GM12873 (cell line): ENCODE data around the gene S100A11.

Experiments used
- TF ChIP-seq, protein P1 (sequence below): IDR thresholded peaks from 2 replicates; pipeline ENCODE4 v1.5.1; 2012; ENCODE audit warnings: low read depth, mild to moderate bottlenecking, moderate library complexity, low read length, control low read depth; ENCODE audit not compliant: insufficient read depth; ENCODE audit errors: missing control alignments

The S100A11 gene

GRCh38 chr1:152061952-152062351 lies 25.1 kb upstream of the S100A11 start:
- TF ChIP-seq, protein P1, sequence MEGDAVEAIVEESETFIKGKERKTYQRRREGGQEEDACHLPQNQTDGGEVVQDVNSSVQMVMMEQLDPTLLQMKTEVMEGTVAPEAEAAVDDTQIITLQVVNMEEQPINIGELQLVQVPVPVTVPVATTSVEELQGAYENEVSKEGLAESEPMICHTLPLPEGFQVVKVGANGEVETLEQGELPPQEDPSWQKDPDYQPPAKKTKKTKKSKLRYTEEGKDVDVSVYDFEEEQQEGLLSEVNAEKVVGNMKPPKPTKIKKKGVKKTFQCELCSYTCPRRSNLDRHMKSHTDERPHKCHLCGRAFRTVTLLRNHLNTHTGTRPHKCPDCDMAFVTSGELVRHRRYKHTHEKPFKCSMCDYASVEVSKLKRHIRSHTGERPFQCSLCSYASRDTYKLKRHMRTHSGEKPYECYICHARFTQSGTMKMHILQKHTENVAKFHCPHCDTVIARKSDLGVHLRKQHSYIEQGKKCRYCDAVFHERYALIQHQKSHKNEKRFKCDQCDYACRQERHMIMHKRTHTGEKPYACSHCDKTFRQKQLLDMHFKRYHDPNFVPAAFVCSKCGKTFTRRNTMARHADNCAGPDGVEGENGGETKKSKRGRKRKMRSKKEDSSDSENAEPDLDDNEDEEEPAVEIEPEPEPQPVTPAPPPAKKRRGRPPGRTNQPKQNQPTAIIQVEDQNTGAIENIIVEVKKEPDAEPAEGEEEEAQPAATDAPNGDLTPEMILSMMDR: no peak

GRCh38 chr1:152053375-152053774 lies 16.6 kb upstream of the S100A11 start:
- TF ChIP-seq, protein P1: no peak

GRCh38 chr1:152052606-152053005 lies 15.8 kb upstream of the S100A11 start:
- TF ChIP-seq, protein P1: peak; percentile 90

GRCh38 chr1:152050886-152051675 lies 14.3 kb upstream of the S100A11 start:
- TF ChIP-seq, protein P1: no peak

DNA sequence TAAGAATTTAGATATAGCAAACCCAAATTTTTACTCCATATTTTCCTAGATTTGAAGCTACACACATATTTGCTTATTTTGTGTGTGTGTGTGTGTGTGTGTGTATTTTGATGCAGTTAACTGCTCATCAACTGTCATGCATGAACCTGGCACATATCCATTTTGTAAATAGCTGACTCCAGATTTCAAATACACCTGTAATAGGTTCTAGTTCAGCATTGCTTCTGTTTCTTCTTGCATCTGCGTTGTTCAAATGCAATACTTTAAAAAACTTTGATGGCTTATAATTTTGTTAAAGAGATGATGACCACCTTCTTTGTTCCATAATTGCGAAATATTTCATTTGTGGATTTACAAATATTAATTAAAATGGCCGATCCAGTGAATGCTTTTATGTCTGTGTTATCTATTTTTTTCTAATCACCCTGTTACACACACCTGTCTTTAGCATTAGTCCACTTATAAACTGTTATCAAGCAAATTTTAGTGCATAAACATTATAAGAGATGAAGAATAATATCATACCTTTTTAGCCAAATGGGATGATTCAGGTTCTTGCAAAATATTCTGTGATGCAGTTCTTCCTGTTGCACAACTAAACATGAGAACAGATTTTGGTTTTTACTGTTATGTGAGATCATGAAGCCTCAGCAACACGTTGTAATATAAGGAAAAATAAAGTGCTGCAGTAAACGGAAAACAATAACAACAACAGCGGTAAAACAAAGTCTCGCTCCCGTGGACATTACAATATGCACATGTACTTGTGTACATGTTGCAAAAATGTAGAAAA lies 12.7 kb upstream of the S100A11 start:
- TF ChIP-seq, protein P1: no peak

DNA sequence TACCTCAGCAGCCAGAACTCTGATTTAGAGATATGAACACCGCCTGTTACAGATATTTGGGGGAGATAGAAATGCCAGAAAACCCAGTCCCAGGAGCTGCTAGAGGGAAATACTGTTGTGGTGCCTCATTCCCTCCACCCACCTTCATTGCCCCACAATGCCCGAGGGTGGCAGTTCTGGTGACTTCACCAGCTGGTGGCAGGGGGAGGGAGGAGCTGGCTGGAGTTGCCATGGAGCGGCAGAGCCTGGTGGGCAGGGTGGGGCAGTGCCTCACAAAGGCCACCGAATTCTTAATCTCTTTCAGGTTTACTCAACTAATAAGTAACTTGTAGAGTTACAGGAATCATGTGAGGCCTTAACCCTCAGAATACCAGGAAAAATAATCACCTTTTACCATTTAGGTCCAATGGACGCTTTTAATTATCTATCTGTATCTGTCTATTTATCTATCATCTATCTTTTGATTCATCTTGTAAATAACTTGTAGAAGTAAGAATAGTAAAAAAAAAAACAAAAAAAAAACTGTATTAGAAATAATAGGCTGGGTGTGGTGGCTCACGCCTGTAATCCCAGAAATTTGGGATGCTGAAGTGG lies 11.7 kb upstream of the S100A11 start:
- TF ChIP-seq, protein P1: no peak
